GM18507 (cell line): ENCODE data around the gene TMTC4.

ENCODE experiments used
- DNase-seq: peaks from one replicate; pipeline ENCODE4 v3.0.0; 2011; ENCODE audit warnings: low read depth; ENCODE audit not compliant: insufficient read length; ENCODE audit errors: extremely low spot score
- FAIRE-seq: peaks from 2 replicates; lab custom pipeline; 2011; peaks lifted over from hg19 to GRCh38; lab: Jason Lieb, UNC

TMTC4 gene

DNA sequence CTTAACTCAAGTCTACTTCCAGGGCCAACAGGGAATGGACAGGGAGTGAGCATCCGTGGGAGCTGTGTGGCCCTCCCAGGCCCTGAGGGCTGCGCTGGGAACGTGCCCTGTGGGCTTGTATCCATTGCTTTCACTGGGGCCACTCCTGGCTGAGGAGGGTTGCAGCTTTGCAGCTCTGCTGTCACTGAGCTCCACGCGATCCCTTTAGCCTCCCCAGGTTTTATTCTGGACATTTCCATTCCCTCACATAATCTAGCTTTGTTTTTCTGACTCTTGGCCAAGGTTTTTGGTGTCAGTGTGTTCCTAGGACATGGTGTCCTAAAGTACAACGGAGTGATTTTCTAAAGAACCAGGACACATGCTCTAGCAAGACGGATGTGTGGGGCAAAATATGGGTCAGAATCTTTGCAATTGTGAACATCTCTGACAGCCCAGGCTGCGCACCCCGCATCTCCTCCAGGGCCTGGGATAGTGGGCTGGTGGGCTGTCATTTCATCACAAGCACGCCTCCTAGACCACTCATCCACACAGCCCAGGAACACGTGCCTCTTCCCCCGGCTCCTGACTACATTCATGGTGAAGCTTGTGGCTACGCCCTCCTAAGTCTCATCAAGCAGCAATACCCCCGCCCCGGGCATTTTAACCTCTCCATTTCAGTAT is 114.0 kb downstream of the TMTC4 start:
- DNase-seq (no peak), FAIRE-seq (no peak)

- FAIRE-seq: no peak
- DNase-seq: no peak
Observed at GRCh38 chr13:100559886-100560285, 114.7 kb downstream of the TMTC4 start.
